HepG2 (cell line): ENCODE data around the gene CKAP2L. TPM values are rescaled to one million over a fixed set of nuclear protein-coding genes. Genes with fewer than 3 reads are reported as not detected.
A peak's percentile ranks its signal among the peaks of the same experiment; 100 is the strongest.

Experiments used
- HHEX ChIP-seq: IDR thresholded peaks from 2 replicates; pipeline ENCODE4 v1.6.1; 2016; ENCODE audit warnings: control low read depth
- HNRNPL ChIP-seq: fragments of 200-400 bp; formaldehyde crosslinking; IDR thresholded peaks from 2 replicates; pipeline ENCODE4 v1.6.1; 2017; ENCODE audit warnings: mild to moderate bottlenecking, low read depth, low read length
- KMT2A ChIP-seq: sonication (generic); formaldehyde crosslinking; IDR thresholded peaks from 2 replicates; pipeline ENCODE4 v1.4.0; 2020; ENCODE audit warnings: missing genetic modification reagents
- NFE2 ChIP-seq: sonication (generic); formaldehyde crosslinking; IDR thresholded peaks from 2 replicates; pipeline ENCODE4 v1.4.0; 2020; ENCODE audit warnings: missing genetic modification reagents
- POLR2AphosphoS5 ChIP-seq: IDR thresholded peaks from 2 replicates; pipeline ENCODE4 v1.6.1; 2012; ENCODE audit warnings: low read depth, low read length
- RFXAP ChIP-seq: sonication (generic); formaldehyde crosslinking; IDR thresholded peaks from 2 replicates; pipeline ENCODE4 v1.4.0; 2020; ENCODE audit warnings: missing genetic modification reagents, borderline replicate concordance
- SIX4 ChIP-seq: sonication (generic); formaldehyde crosslinking; IDR thresholded peaks from 2 replicates; pipeline ENCODE4 v1.4.0; 2020; ENCODE audit warnings: missing genetic modification reagents
- STAT5B ChIP-seq: sonication (generic); formaldehyde crosslinking; IDR thresholded peaks from 2 replicates; pipeline ENCODE4 v1.4.0; 2020; ENCODE audit warnings: missing genetic modification reagents
- TBP ChIP-seq: sonication (generic); formaldehyde crosslinking; IDR thresholded peaks from 2 replicates; pipeline ENCODE4 v1.5.0; 2020; ENCODE audit warnings: missing genetic modification reagents
- ZNF138 ChIP-seq: sonication (generic); formaldehyde crosslinking; IDR thresholded peaks from 2 replicates; pipeline ENCODE4 v1.5.0; 2020; ENCODE audit warnings: mild to moderate bottlenecking, low read depth, missing genetic modification reagents
- ZNF546 ChIP-seq: sonication (generic); formaldehyde crosslinking; conservative IDR thresholded peaks from 2 replicates; pipeline ENCODE4 v1.8.1; 2023; ENCODE audit warnings: mild to moderate bottlenecking, missing genetic modification reagents
- ZNF768 ChIP-seq: sonication (generic); formaldehyde crosslinking; IDR thresholded peaks from 2 replicates; pipeline ENCODE4 v1.4.0; 2020; ENCODE audit warnings: missing genetic modification reagents
- polyA plus RNA-seq, 8 experiments: library from polyadenylated mRNA; depleted of rRNA in 3 of 8; stranded (reverse) in 7 of 8; unstranded in 1 of 8; fragments of >200 nt; fragmentation: Illumina TruSeq in 4 of 8; extraction: Trizol in 4 of 8; gene quantifications; 2 replicates each; pipeline versions ENCODE4 v1.2.1 to v1.2.3, GENCODE V29; 2011 to 2016; ENCODE audit warnings: low read depth in 4 of 8, missing spikeins in 1 of 8, mixed read lengths in 1 of 8; ENCODE audit not compliant: insufficient read depth in 1 of 8
- total RNA-seq, 5 experiments: library from RNA; depleted of rRNA; stranded (reverse); fragments of >200 nt; fragmentation: Illumina TruSeq; extraction: Trizol; gene quantifications; 2 replicates each; pipeline ENCODE4 v1.2.3, GENCODE V29; 2016; ENCODE audit warnings: low read depth in 1 of 5
- TF ChIP-seq, protein P1 (sequence below): sonication (generic); formaldehyde crosslinking; IDR thresholded peaks from 2 replicates; pipeline ENCODE4 v1.4.0; 2020; ENCODE audit warnings: mild to moderate bottlenecking, missing genetic modification reagents
- TF ChIP-seq, protein P2 (sequence below): sonication (generic); formaldehyde crosslinking; IDR thresholded peaks from 2 replicates; pipeline ENCODE4 v1.4.0; 2020; ENCODE audit warnings: mild to moderate bottlenecking, low read depth, missing genetic modification reagents
- TF ChIP-seq, protein P3 (sequence below): sonication (generic); formaldehyde crosslinking; IDR thresholded peaks from 2 replicates; pipeline ENCODE4 v1.5.1; 2020; ENCODE audit warnings: mild to moderate bottlenecking, moderate library complexity, missing genetic modification reagents
- TF ChIP-seq, protein P4 (sequence below): sonication (generic); formaldehyde crosslinking; IDR thresholded peaks from 2 replicates; pipeline ENCODE4 v1.5.0; 2020; ENCODE audit warnings: missing genetic modification reagents
- TF ChIP-seq, protein P5 (sequence below): sonication (generic); formaldehyde crosslinking; IDR thresholded peaks from 2 replicates; pipeline ENCODE4 v1.5.0; 2020; ENCODE audit warnings: missing genetic modification reagents

CKAP2L gene
- total and polyA plus RNA-seq, 2 of the 13 experiments (the other 11 are each of a cell fraction or from before 2014, with no cell fraction given) = 7.1 to 9.5 TPM

DNA sequence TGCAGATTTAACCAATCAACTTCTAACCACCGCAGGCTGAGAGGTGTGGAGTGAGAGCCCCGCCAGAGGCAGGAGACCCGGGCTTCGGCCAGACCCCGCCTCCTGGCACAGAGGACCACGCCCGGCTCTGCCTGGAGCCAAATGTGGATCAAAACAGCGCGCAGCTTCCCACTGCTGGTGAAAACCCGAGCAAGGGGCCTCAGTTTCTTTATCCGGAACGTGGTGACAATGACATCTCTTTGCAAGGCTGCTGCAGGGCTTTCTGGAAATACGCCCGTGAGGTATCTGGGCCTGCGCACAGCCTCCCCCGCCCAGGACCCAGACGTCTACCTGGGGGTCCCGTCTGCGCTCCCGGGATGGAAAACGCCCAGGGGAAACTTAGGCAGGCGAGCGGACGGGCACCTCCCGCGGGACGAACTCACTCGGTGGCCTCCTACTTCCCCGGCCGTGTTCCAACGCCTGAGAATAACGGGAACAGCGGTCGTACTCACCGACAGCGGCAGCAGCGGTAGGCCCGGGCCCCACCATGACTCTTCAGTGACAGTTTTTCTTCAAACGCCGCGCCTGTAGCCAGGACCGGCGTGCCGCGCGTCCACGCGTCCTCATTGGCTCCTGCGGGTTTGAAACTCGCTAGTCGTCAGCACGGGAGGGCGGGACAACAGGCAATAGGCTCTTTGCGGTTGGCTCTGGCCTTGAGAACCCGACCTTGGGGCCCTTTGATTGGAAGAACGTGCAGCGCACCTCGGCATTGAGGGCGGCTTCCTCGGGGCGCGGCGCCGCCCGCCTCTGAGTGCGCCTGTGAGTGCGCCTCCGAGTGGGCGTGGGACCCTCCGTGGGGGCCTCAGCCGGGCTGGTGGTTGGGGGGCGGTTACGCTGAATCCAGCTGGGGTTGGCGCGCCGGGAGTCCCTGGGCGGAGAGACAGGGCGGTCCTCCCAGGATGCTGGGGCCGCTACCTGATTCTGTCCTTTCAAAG, at the start of gene CKAP2L (continued):
- TF ChIP-seq, protein P1, sequence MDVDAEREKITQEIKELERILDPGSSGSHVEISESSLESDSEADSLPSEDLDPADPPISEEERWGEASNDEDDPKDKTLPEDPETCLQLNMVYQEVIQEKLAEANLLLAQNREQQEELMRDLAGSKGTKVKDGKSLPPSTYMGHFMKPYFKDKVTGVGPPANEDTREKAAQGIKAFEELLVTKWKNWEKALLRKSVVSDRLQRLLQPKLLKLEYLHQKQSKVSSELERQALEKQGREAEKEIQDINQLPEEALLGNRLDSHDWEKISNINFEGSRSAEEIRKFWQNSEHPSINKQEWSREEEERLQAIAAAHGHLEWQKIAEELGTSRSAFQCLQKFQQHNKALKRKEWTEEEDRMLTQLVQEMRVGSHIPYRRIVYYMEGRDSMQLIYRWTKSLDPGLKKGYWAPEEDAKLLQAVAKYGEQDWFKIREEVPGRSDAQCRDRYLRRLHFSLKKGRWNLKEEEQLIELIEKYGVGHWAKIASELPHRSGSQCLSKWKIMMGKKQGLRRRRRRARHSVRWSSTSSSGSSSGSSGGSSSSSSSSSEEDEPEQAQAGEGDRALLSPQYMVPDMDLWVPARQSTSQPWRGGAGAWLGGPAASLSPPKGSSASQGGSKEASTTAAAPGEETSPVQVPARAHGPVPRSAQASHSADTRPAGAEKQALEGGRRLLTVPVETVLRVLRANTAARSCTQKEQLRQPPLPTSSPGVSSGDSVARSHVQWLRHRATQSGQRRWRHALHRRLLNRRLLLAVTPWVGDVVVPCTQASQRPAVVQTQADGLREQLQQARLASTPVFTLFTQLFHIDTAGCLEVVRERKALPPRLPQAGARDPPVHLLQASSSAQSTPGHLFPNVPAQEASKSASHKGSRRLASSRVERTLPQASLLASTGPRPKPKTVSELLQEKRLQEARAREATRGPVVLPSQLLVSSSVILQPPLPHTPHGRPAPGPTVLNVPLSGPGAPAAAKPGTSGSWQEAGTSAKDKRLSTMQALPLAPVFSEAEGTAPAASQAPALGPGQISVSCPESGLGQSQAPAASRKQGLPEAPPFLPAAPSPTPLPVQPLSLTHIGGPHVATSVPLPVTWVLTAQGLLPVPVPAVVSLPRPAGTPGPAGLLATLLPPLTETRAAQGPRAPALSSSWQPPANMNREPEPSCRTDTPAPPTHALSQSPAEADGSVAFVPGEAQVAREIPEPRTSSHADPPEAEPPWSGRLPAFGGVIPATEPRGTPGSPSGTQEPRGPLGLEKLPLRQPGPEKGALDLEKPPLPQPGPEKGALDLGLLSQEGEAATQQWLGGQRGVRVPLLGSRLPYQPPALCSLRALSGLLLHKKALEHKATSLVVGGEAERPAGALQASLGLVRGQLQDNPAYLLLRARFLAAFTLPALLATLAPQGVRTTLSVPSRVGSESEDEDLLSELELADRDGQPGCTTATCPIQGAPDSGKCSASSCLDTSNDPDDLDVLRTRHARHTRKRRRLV = peak; percentile 69; the same call in 1 of the 2 replicates
- TF ChIP-seq, protein P2, sequence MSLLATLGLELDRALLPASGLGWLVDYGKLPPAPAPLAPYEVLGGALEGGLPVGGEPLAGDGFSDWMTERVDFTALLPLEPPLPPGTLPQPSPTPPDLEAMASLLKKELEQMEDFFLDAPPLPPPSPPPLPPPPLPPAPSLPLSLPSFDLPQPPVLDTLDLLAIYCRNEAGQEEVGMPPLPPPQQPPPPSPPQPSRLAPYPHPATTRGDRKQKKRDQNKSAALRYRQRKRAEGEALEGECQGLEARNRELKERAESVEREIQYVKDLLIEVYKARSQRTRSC (CRISPR knock-in tag) = no peak
- TF ChIP-seq ZNF138 (CRISPR knock-in tag) (peak; percentile 68; the same call in 1 of the 2 replicates), KMT2A (CRISPR knock-in tag) (peak; percentile 86), SIX4 (CRISPR knock-in tag) (peak; percentile 27; the same call in 1 of the 2 replicates), NFE2 (no peak), TBP (CRISPR knock-in tag) (no peak), HHEX (CRISPR knock-in tag) (no peak), HNRNPL (0 out of 2 replicates have a peak, but pooled peaks have one; percentile 46), RFXAP (peak; percentile 96), STAT5B (no peak), POLR2AphosphoS5 (peak; percentile 55), ZNF768 (CRISPR knock-in tag) (no peak; the same call in 1 of the 2 replicates), ZNF546 (CRISPR knock-in tag) (peak; percentile 85)
- TF ChIP-seq, protein P3, sequence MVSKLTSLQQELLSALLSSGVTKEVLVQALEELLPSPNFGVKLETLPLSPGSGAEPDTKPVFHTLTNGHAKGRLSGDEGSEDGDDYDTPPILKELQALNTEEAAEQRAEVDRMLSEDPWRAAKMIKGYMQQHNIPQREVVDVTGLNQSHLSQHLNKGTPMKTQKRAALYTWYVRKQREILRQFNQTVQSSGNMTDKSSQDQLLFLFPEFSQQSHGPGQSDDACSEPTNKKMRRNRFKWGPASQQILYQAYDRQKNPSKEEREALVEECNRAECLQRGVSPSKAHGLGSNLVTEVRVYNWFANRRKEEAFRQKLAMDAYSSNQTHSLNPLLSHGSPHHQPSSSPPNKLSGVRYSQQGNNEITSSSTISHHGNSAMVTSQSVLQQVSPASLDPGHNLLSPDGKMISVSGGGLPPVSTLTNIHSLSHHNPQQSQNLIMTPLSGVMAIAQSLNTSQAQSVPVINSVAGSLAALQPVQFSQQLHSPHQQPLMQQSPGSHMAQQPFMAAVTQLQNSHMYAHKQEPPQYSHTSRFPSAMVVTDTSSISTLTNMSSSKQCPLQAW (CRISPR knock-in tag) = peak; percentile 94; the same call in 1 of the 2 replicates
- TF ChIP-seq, protein P4, sequence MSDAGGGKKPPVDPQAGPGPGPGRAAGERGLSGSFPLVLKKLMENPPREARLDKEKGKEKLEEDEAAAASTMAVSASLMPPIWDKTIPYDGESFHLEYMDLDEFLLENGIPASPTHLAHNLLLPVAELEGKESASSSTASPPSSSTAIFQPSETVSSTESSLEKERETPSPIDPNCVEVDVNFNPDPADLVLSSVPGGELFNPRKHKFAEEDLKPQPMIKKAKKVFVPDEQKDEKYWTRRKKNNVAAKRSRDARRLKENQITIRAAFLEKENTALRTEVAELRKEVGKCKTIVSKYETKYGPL (CRISPR knock-in tag) = no peak
- TF ChIP-seq, protein P5, sequence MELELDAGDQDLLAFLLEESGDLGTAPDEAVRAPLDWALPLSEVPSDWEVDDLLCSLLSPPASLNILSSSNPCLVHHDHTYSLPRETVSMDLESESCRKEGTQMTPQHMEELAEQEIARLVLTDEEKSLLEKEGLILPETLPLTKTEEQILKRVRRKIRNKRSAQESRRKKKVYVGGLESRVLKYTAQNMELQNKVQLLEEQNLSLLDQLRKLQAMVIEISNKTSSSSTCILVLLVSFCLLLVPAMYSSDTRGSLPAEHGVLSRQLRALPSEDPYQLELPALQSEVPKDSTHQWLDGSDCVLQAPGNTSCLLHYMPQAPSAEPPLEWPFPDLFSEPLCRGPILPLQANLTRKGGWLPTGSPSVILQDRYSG (CRISPR knock-in tag) = peak; percentile 60; the same call in 1 of the 2 replicates
